HepG2 (cell line): ENCODE data around the gene SYMPK.

ENCODE experiments used
- CREM ChIP-seq, 2 experiments: sonication (generic) in 1 of 2; formaldehyde crosslinking in 1 of 2; IDR thresholded peaks; 2 replicates each; pipeline versions ENCODE4 v1.4.0 to v1.6.1; 2016 to 2020; ENCODE audit warnings: antibody characterized with exemption in 1 of 2, mild to moderate bottlenecking in 1 of 2, missing genetic modification reagents in 1 of 2
- ELF4 ChIP-seq: sonication (generic); formaldehyde crosslinking; IDR thresholded peaks from 2 replicates; pipeline ENCODE4 v1.5.0; 2020; ENCODE audit warnings: missing genetic modification reagents, mild to moderate bottlenecking, moderate library complexity, borderline replicate concordance
- EP300 ChIP-seq, 3 experiments: sonication (generic) in 1 of 3; formaldehyde crosslinking in 1 of 3; IDR thresholded peaks; 2 replicates each; pipeline versions ENCODE4 v1.5.1 to v1.6.1; 2011 to 2020; ENCODE audit warnings: low read depth in 2 of 3, low read length in 2 of 3, borderline replicate concordance in 1 of 3, improper control_type of control experiment in 1 of 3, mild to moderate bottlenecking in 1 of 3, missing genetic modification reagents in 1 of 3, moderate library complexity in 1 of 3
- KLF15 ChIP-seq: sonication (generic); formaldehyde crosslinking; IDR thresholded peaks from 2 replicates; pipeline ENCODE4 v1.8.1; 2023; ENCODE audit warnings: borderline replicate concordance, mild to moderate bottlenecking, inconsistent platforms, missing genetic modification reagents, mixed read lengths
- MAFG ChIP-seq: sonication (generic); formaldehyde crosslinking; IDR thresholded peaks from 2 replicates; pipeline ENCODE4 v1.5.1; 2020; ENCODE audit warnings: mild to moderate bottlenecking, missing genetic modification reagents
- MEIS1 ChIP-seq: sonication (generic); formaldehyde crosslinking; IDR thresholded peaks from 2 replicates; pipeline ENCODE4 v1.9.0; 2021; ENCODE audit warnings: mild to moderate bottlenecking, missing genetic modification reagents, moderate library complexity, borderline replicate concordance
- NONO ChIP-seq, 2 experiments: fragments of 450-650 bp in 1 of 2; sonication (generic) in 1 of 2; formaldehyde crosslinking in 1 of 2; IDR thresholded peaks in 1 of 2; conservative IDR thresholded peaks in 1 of 2; 2 replicates each; pipeline versions ENCODE4 v1.6.1 to v1.8.0; 2017 to 2022; ENCODE audit warnings: mild to moderate bottlenecking in 1 of 2, missing genetic modification reagents in 1 of 2, moderate library complexity in 1 of 2
- TOPORS ChIP-seq: sonication (generic); formaldehyde crosslinking; IDR thresholded peaks from 2 replicates; pipeline ENCODE4 v1.8.0; 2023; ENCODE audit warnings: mild to moderate bottlenecking, missing genetic modification reagents
- ZNF501 ChIP-seq: sonication (generic); formaldehyde crosslinking; IDR thresholded peaks from 2 replicates; pipeline ENCODE4 v1.5.1; 2020; ENCODE audit warnings: mild to moderate bottlenecking, moderate library complexity, missing genetic modification reagents
- TF ChIP-seq, protein P1 (sequence below): sonication (generic); formaldehyde crosslinking; IDR thresholded peaks from 2 replicates; pipeline ENCODE4 v1.5.0; 2020; ENCODE audit warnings: missing genetic modification reagents
- TF ChIP-seq, protein P2 (sequence below): sonication (generic); formaldehyde crosslinking; IDR thresholded peaks from 2 replicates; pipeline ENCODE4 v1.5.0; 2020; ENCODE audit warnings: mild to moderate bottlenecking, missing genetic modification reagents, moderate library complexity
- TF ChIP-seq, protein P3 (sequence below): sonication (generic); formaldehyde crosslinking; IDR thresholded peaks from 2 replicates; pipeline ENCODE4 v1.4.0; 2020; ENCODE audit warnings: missing genetic modification reagents
- TF ChIP-seq, protein P4 (sequence below), 2 experiments: IDR thresholded peaks; 2 replicates each; pipeline ENCODE4 v1.6.1; 2011 to 2012; ENCODE audit warnings: low read length in 2 of 2, borderline replicate concordance in 1 of 2, low read depth in 1 of 2, mild to moderate bottlenecking in 1 of 2, moderate library complexity in 1 of 2
- TF ChIP-seq, protein P5 (sequence below): IDR thresholded peaks from 2 replicates; pipeline ENCODE4 v1.6.1; 2012; ENCODE audit warnings: inconsistent platforms

DNA sequence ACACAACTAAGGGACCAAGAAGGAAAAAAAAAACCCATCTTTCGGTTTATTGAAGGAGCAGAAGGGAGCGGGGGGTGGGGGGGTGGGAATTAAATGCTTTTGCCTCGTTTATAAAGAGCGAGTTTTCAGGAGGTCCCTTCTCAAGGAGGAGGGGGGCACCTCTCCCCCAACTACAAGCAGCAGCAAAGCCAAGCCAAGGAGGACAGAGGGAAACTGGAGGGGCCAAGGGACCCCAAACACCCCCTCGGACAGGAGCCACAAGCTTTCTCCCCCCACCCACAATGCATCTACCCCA, 20.6 kb upstream of the SYMPK start:
- TF ChIP-seq ZNF501 (CRISPR knock-in tag), result no peak
- TF ChIP-seq NONO (IDR thresholded peaks at IDR 0.05), result no peak
- TF ChIP-seq NONO (CRISPR knock-in tag; conservative IDR thresholded peaks at IDR 0.05), result no peak
- TF ChIP-seq EP300 (IDR thresholded peaks at IDR 0.05; ENCODE audit: low read depth in 2 of 2, low read length in 2 of 2), result no peak
- no peak for TF ChIP-seq EP300 (CRISPR knock-in tag; IDR thresholded peaks at IDR 0.05; ENCODE audit: borderline replicate concordance)
- TF ChIP-seq ELF4, result no peak
- TF ChIP-seq MEIS1 (CRISPR knock-in tag), result no peak
- TF ChIP-seq TOPORS (CRISPR knock-in tag), result no peak
- TF ChIP-seq, protein P1, sequence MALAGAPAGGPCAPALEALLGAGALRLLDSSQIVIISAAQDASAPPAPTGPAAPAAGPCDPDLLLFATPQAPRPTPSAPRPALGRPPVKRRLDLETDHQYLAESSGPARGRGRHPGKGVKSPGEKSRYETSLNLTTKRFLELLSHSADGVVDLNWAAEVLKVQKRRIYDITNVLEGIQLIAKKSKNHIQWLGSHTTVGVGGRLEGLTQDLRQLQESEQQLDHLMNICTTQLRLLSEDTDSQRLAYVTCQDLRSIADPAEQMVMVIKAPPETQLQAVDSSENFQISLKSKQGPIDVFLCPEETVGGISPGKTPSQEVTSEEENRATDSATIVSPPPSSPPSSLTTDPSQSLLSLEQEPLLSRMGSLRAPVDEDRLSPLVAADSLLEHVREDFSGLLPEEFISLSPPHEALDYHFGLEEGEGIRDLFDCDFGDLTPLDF, result no peak
- TF ChIP-seq, protein P2, sequence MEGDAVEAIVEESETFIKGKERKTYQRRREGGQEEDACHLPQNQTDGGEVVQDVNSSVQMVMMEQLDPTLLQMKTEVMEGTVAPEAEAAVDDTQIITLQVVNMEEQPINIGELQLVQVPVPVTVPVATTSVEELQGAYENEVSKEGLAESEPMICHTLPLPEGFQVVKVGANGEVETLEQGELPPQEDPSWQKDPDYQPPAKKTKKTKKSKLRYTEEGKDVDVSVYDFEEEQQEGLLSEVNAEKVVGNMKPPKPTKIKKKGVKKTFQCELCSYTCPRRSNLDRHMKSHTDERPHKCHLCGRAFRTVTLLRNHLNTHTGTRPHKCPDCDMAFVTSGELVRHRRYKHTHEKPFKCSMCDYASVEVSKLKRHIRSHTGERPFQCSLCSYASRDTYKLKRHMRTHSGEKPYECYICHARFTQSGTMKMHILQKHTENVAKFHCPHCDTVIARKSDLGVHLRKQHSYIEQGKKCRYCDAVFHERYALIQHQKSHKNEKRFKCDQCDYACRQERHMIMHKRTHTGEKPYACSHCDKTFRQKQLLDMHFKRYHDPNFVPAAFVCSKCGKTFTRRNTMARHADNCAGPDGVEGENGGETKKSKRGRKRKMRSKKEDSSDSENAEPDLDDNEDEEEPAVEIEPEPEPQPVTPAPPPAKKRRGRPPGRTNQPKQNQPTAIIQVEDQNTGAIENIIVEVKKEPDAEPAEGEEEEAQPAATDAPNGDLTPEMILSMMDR (CRISPR knock-in tag), result no peak
- TF ChIP-seq, protein P3, sequence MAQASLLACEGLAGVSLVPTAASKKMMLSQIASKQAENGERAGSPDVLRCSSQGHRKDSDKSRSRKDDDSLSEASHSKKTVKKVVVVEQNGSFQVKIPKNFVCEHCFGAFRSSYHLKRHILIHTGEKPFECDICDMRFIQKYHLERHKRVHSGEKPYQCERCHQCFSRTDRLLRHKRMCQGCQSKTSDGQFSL (CRISPR knock-in tag), result no peak; the same call in 1 of the 2 replicates
- TF ChIP-seq, protein P4, sequence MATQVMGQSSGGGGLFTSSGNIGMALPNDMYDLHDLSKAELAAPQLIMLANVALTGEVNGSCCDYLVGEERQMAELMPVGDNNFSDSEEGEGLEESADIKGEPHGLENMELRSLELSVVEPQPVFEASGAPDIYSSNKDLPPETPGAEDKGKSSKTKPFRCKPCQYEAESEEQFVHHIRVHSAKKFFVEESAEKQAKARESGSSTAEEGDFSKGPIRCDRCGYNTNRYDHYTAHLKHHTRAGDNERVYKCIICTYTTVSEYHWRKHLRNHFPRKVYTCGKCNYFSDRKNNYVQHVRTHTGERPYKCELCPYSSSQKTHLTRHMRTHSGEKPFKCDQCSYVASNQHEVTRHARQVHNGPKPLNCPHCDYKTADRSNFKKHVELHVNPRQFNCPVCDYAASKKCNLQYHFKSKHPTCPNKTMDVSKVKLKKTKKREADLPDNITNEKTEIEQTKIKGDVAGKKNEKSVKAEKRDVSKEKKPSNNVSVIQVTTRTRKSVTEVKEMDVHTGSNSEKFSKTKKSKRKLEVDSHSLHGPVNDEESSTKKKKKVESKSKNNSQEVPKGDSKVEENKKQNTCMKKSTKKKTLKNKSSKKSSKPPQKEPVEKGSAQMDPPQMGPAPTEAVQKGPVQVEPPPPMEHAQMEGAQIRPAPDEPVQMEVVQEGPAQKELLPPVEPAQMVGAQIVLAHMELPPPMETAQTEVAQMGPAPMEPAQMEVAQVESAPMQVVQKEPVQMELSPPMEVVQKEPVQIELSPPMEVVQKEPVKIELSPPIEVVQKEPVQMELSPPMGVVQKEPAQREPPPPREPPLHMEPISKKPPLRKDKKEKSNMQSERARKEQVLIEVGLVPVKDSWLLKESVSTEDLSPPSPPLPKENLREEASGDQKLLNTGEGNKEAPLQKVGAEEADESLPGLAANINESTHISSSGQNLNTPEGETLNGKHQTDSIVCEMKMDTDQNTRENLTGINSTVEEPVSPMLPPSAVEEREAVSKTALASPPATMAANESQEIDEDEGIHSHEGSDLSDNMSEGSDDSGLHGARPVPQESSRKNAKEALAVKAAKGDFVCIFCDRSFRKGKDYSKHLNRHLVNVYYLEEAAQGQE (IDR thresholded peaks at IDR 0.05; ENCODE audit: borderline replicate concordance in 1 of 2, low read depth in 1 of 2, low read length in 2 of 2), result no peak
- TF ChIP-seq MAFG (CRISPR knock-in tag), result no peak
- no peak for TF ChIP-seq CREM (IDR thresholded peaks at IDR 0.05)
- TF ChIP-seq CREM (CRISPR knock-in tag; IDR thresholded peaks at IDR 0.05), result no peak
- TF ChIP-seq, protein P5, sequence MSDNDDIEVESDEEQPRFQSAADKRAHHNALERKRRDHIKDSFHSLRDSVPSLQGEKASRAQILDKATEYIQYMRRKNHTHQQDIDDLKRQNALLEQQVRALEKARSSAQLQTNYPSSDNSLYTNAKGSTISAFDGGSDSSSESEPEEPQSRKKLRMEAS, result no peak
- no peak for TF ChIP-seq KLF15 (CRISPR knock-in tag)
